Fibroblast of villous mesenchyme (primary cell): ENCODE results near the gene FCSK. TPM values are rescaled to one million over a fixed set of nuclear protein-coding genes. Genes with fewer than 3 reads are reported as not detected.

ENCODE experiments used
- DNase-seq: peaks from one replicate; pipeline ENCODE4 v3.0.0-alpha.2; 2010; ENCODE audit warnings: low read depth
- H3K4me3 ChIP-seq: 2 replicates; pipeline ENCODE4 v1.5.1; 2011; ENCODE audit warnings: low read depth, mild to moderate bottlenecking, low read length
- CTCF ChIP-seq: IDR thresholded peaks from 2 replicates; pipeline ENCODE4 v1.5.1; 2012; ENCODE audit warnings: low read depth, mild to moderate bottlenecking, low read length; ENCODE audit not compliant: insufficient read depth
- total RNA-seq: library from RNA; depleted of rRNA; stranded (reverse); fragments of >200 nt; gene quantifications from 2 replicates; pipeline ENCODE4 v1.2.3, GENCODE V29; 2012

Gene FCSK
- total RNA-seq, 1 donor = 9.5 TPM

GRCh38 chr16:70483426-70483825, 29.0 kb downstream of the FCSK start:
- TF ChIP-seq CTCF = no peak
- DNase-seq = no peak
- no peak overlapping the region for H3K4me3 ChIP-seq

- no peak for DNase-seq
- no peak overlapping the region for H3K4me3 ChIP-seq
- no peak for TF ChIP-seq CTCF
These were observed 30.5 kb downstream of the FCSK start for GRCh38 chr16:70484867-70485266.

GRCh38 chr16:70490261-70490660, 35.9 kb downstream of the FCSK start:
- no peak for TF ChIP-seq CTCF
- no peak for DNase-seq
- H3K4me3 ChIP-seq = no peak overlapping the region

GRCh38 chr16:70493802-70494201, 39.4 kb downstream of the FCSK start:
- no peak for TF ChIP-seq CTCF
- DNase-seq = no peak
- no peak overlapping the region for H3K4me3 ChIP-seq

- no peak overlapping the region for H3K4me3 ChIP-seq
- no peak for DNase-seq
- TF ChIP-seq CTCF = no peak
These were observed 39.9 kb downstream of the FCSK start for GRCh38 chr16:70494202-70494770.

- no peak for DNase-seq
- no peak for TF ChIP-seq CTCF
- H3K4me3 ChIP-seq = no peak overlapping the region
These were observed 40.4 kb downstream of the FCSK start for GRCh38 chr16:70494777-70495176.
